Parathyroid adenoma (tissue), 2 donors: ENCODE data around the gene MOG.
"Not testable (repeated sequence)": the region's sequence is repeated elsewhere in the genome, so short reads cannot be mapped to it uniquely, and the experiment has no call there.

Source experiments
- H2AFZ ChIP-seq: fragments of 300-600 bp; sonication (generic); one replicate; pipeline ENCODE4 v1.7.0; 2017; ENCODE audit warnings: antibody characterized with exemption, mild to moderate bottlenecking
- H3K27ac ChIP-seq: fragments of 300-600 bp; sonication (generic); one replicate; pipeline ENCODE4 v1.7.0; 2017
- H3K27me3 ChIP-seq: fragments of 300-600 bp; sonication (generic); one replicate; pipeline ENCODE4 v1.7.0; 2017; ENCODE audit warnings: low read length; ENCODE audit not compliant: control insufficient read depth, insufficient read depth
- H3K36me3 ChIP-seq: fragments of 300-600 bp; sonication (generic); one replicate; pipeline ENCODE4 v1.7.0; 2017; ENCODE audit warnings: low read length; ENCODE audit not compliant: control insufficient read depth, insufficient read depth
- H3K4me1 ChIP-seq: fragments of 300-600 bp; sonication (generic); one replicate; pipeline ENCODE4 v1.7.0; 2017; ENCODE audit warnings: control low read depth
- H3K4me2 ChIP-seq: fragments of 300-600 bp; sonication (generic); one replicate; pipeline ENCODE4 v1.7.0; 2017; ENCODE audit warnings: low read length
- H3K4me3 ChIP-seq: fragments of 300-600 bp; sonication (generic); one replicate; pipeline ENCODE4 v1.7.0; 2017; ENCODE audit warnings: low read depth, low read length
- H3K79me2 ChIP-seq: fragments of 300-600 bp; sonication (generic); one replicate; pipeline ENCODE4 v1.7.0; 2017; ENCODE audit warnings: control low read depth
- H3K9ac ChIP-seq: fragments of 300-600 bp; sonication (generic); one replicate; pipeline ENCODE4 v1.7.0; 2017; ENCODE audit warnings: mild to moderate bottlenecking
- H3K9me3 ChIP-seq: fragments of 300-600 bp; sonication (generic); one replicate; pipeline ENCODE4 v1.7.0; 2017; ENCODE audit warnings: low read length; ENCODE audit not compliant: control insufficient read depth
- TF ChIP-seq, protein P1 (sequence below): fragments of 300-600 bp; sonication (generic); IDR thresholded peaks from one replicate; pipeline ENCODE4 v1.7.0; 2017; ENCODE audit warnings: antibody characterized with exemption, mild to moderate bottlenecking
- donor health status: primary hyperparathyroidism.

MOG gene

DNA sequence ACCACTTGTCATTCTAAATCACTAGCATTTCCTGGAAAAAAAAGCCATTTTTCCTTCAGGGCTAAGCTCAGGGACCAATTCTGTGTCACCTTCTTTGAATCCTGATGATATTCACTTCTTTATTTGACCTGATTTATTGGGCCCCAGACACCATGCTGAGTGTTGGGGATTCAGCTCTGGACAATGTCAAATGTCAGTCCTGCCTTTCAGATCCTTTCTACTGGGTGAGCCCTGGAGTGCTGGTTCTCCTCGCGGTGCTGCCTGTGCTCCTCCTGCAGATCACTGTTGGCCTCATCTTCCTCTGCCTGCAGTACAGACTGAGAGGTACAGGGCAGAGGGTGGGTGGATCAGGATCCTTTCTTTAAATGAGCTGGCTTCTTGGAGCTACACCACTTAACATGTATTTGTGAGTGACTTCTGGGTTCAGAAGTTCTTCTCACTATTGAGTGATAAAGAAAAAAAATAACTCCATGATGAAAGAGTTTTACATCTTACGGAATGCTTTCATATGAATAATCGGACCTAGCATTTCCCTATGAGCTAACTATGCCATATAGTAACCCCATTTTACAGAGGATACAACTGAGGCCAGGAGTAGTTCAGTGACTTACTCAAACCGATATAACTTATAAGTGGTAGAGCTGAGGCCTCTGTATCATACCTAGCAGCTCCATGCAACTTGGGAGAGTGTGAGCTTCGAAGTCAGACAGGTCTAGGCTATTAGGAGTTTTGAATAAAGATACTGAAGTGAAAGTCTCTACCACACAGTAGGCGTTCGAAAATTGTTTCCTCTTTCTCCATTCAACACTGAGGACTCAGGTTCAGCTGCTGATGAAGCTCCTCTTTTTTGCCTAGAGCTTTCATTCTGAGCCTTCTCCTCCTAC is 9.3 kb downstream of the MOG start:
- Histone ChIP-seq H3K36me3 (no peaks in the 10 kb centered on the region), H3K4me2 (no peak overlapping the region), H2AFZ (no peak overlapping the region), H3K27ac (no peak overlapping the region), H3K79me2 (no peaks in the 10 kb centered on the region), H3K9ac (no peak overlapping the region), H3K4me1 (no peaks in the 10 kb centered on the region), H3K4me3 (no peak overlapping the region), H3K9me3 (no peaks in the 10 kb centered on the region), H3K27me3 (no peaks in the 10 kb centered on the region)
- TF ChIP-seq, protein P1, sequence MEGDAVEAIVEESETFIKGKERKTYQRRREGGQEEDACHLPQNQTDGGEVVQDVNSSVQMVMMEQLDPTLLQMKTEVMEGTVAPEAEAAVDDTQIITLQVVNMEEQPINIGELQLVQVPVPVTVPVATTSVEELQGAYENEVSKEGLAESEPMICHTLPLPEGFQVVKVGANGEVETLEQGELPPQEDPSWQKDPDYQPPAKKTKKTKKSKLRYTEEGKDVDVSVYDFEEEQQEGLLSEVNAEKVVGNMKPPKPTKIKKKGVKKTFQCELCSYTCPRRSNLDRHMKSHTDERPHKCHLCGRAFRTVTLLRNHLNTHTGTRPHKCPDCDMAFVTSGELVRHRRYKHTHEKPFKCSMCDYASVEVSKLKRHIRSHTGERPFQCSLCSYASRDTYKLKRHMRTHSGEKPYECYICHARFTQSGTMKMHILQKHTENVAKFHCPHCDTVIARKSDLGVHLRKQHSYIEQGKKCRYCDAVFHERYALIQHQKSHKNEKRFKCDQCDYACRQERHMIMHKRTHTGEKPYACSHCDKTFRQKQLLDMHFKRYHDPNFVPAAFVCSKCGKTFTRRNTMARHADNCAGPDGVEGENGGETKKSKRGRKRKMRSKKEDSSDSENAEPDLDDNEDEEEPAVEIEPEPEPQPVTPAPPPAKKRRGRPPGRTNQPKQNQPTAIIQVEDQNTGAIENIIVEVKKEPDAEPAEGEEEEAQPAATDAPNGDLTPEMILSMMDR = no peak

DNA sequence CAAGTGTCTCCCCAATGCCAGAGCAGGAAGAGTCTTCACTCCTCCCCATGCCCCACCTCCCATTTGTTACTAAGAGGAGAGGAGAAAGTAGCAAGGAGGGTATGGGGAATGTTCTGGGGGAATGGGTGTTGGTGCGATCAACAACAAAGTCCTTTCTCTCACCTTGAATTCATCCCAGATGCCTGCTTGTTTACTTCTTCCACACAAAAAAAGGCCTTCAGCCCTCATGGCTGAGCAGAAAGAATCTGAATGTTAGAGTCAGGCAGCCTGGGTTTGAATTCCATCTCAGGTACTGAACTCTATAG is 9.9 kb downstream of the MOG start:
- Histone ChIP-seq H3K9ac (no peak overlapping the region), H3K27me3 (no peaks in the 10 kb centered on the region), H3K9me3 (no peaks in the 10 kb centered on the region), H3K79me2 (no peaks in the 10 kb centered on the region), H3K4me3 (no peak overlapping the region), H2AFZ (no peak overlapping the region), H3K4me2 (no peak overlapping the region), H3K36me3 (no peaks in the 10 kb centered on the region), H3K27ac (no peak overlapping the region), H3K4me1 (no peaks in the 10 kb centered on the region)
- TF ChIP-seq, protein P1 = no peak

DNA sequence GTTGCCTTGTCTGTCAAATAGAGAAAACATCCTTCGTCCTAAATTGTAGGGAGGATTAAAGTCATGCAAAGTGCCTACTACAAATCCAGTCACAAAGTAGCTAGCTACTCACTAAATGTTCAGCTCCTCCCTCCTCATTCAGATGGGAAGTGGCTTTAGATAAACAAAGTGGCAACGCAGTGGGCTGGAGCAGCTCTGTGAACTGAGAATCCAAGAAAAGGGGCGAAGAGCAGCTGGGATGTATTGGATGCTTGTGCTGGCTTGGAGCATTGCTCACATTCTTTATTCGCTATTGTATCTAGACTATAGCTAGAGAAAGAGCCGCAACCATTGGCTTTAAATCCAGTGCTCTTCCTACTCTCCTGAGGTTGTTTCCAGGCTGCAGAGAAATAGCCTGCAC is 10.3 kb downstream of the MOG start:
- H3K36me3 ChIP-seq = no peaks in the 10 kb centered on the region
- H3K4me1 ChIP-seq = no peaks in the 10 kb centered on the region
- no peaks in the 10 kb centered on the region for H3K79me2 ChIP-seq
- no peak overlapping the region for H2AFZ ChIP-seq
- H3K27ac ChIP-seq = no peak overlapping the region
- no peak overlapping the region for H3K4me3 ChIP-seq
- H3K4me2 ChIP-seq = no peak overlapping the region
- H3K9me3 ChIP-seq = no peaks in the 10 kb centered on the region
- H3K9ac ChIP-seq = no peak overlapping the region
- TF ChIP-seq, protein P1 = no peak
- H3K27me3 ChIP-seq = no peaks in the 10 kb centered on the region

DNA sequence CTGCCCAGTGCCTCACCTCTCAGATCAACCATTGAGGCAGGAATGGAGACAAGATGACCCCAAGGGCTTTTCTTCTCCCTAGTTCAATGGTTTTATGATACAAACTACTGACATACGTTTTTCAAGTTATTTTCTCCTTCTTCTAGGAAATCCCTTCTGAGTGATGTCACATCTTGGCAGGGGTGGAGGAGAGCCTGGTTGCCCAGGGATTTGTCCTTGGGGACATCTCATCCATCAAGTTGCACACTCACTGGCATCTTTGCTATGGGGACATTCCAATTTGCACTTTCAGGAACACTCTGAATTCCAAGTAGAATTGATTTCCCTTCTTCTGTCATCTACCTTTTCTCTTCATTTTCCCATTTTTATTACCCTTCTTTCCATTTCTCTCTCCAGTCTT is 14.1 kb downstream of the MOG start:
- no peak overlapping the region for H2AFZ ChIP-seq
- no peaks in the 10 kb centered on the region for H3K79me2 ChIP-seq
- H3K9me3 ChIP-seq = no peaks in the 10 kb centered on the region
- no peaks in the 10 kb centered on the region for H3K36me3 ChIP-seq
- H3K4me1 ChIP-seq = no peaks in the 10 kb centered on the region
- H3K4me3 ChIP-seq = no peak overlapping the region
- no peak overlapping the region for H3K27ac ChIP-seq
- no peak overlapping the region for H3K4me2 ChIP-seq
- no peaks in the 10 kb centered on the region for H3K27me3 ChIP-seq
- H3K9ac ChIP-seq = no peak overlapping the region
- TF ChIP-seq, protein P1 = no peak

DNA sequence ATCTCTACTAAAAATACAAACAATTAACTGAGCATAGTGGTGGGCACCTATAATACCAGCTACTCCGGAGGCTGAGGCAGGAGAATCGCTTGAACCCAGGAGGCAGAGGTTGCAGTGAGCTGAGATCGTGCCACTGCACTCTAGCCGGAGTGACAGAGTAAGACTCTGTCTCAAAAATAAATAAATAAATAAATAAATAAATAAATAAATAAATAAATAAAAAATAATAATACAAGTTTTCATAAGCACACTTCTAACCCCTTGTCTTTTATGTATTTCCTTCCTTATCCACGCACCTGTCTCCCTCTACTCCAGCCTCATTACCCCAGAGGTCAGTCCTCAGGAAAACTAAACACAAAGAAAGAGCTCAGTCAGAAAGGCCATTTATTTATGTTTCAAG is 15.2 kb downstream of the MOG start:
- H3K27ac ChIP-seq = not testable (repeated sequence)

More for the DNA sequence above, 15.2 kb downstream of the MOG start:
- not testable (repeated sequence) for H2AFZ ChIP-seq, H3K4me3 ChIP-seq, H3K36me3 ChIP-seq, H3K27me3 ChIP-seq, H3K79me2 ChIP-seq, H3K4me2 ChIP-seq, H3K9ac ChIP-seq, H3K9me3 ChIP-seq, H3K4me1 ChIP-seq
